SK-N-SH (cell line): Measurements from ENCODE around the gene ATP2A3. TPM values are rescaled to one million over a fixed set of nuclear protein-coding genes. Genes with fewer than 3 reads are reported as not detected.

Experiments
- CTCF ChIA-PET: fragments of 300-600, 350-600 bp; formaldehyde crosslinking; extraction: SDS; loops from one replicate; lab custom pipeline; 2021; lab: Yijun Ruan, JAX
- POLR2A ChIA-PET: fragments of 350-600 bp; sonication (Branson Sonifier 250); formaldehyde crosslinking; extraction: SDS; loops from one replicate; lab custom pipeline; 2020; ENCODE audit warnings: antibody characterized with exemption, inconsistent platforms; lab: Yijun Ruan, JAX
- DNase-seq: peaks from one replicate; pipeline ENCODE4 v3.0.0; 2012
- H2AFZ ChIP-seq: fragments of 200-600 bp; sonication (generic); 2 replicates; pipeline ENCODE4 v1.8.1; 2016; ENCODE audit warnings: antibody characterized with exemption, mild to moderate bottlenecking, low read depth
- H3F3A ChIP-seq: fragments of 200-600 bp; sonication (generic); replicated peaks from 2 replicates; pipeline ENCODE3; 2016; ENCODE audit warnings: antibody characterized with exemption, mild to moderate bottlenecking; ENCODE audit not compliant: insufficient read depth
- H3K27ac ChIP-seq, 2 experiments: fragments of 200-500 bp in 1 of 2; fragments of 200-600 bp in 1 of 2; sonication (Bioruptor generic) in 1 of 2; sonication (generic), shearing (Covaris generic) in 1 of 2; 2 replicates each; pipeline versions ENCODE4 v1.5.1 to v1.6.1; 2014 to 2016; ENCODE audit warnings: low read depth in 2 of 2, inconsistent platforms in 1 of 2, low read length in 1 of 2, mild to moderate bottlenecking in 1 of 2, mixed read lengths in 1 of 2
- H3K27me3 ChIP-seq: fragments of 200-600 bp; sonication (generic), shearing (Covaris generic); 2 replicates; pipeline ENCODE4 v1.6.1; 2016; ENCODE audit warnings: mixed run types; ENCODE audit not compliant: insufficient read depth
- H3K36me3 ChIP-seq, 2 experiments: fragments of 200-500 bp in 1 of 2; fragments of 200-600 bp in 1 of 2; sonication (Bioruptor generic) in 1 of 2; sonication (generic) in 1 of 2; replicated peaks in 1 of 2; 2 replicates each; pipeline versions ENCODE3 to v1.5.1; 2014 to 2016; ENCODE audit warnings: low read length in 1 of 2, mild to moderate bottlenecking in 1 of 2; ENCODE audit not compliant: insufficient read depth in 2 of 2, control insufficient read depth in 1 of 2
- H3K4me1 ChIP-seq, 2 experiments: fragments of 200-500 bp in 1 of 2; fragments of 200-600 bp in 1 of 2; sonication (Bioruptor generic) in 1 of 2; sonication (generic), shearing (Covaris generic) in 1 of 2; 2 replicates each; pipeline versions ENCODE4 v1.5.1 to v1.6.1; 2014 to 2016; ENCODE audit warnings: low read depth in 1 of 2, low read length in 1 of 2, mixed run types in 1 of 2; ENCODE audit not compliant: insufficient read depth in 2 of 2, control insufficient read depth in 1 of 2
- H3K4me2 ChIP-seq: fragments of 200-600 bp; sonication (generic), shearing (Covaris generic); 2 replicates; pipeline ENCODE4 v1.6.1; 2017; ENCODE audit warnings: mixed run types
- H3K4me3 ChIP-seq, 2 experiments: fragments of 200-500 bp in 1 of 2; fragments of 200-600 bp in 1 of 2; sonication (Bioruptor generic) in 1 of 2; sonication (generic), shearing (Covaris generic) in 1 of 2; 2 replicates each; pipeline versions ENCODE4 v1.5.1 to v1.8.1; 2014 to 2016; ENCODE audit warnings: low read depth in 2 of 2, inconsistent platforms in 1 of 2, low read length in 1 of 2, mild to moderate bottlenecking in 1 of 2, mixed read lengths in 1 of 2, moderate library complexity in 1 of 2
- H3K79me2 ChIP-seq: fragments of 200-600 bp; sonication (generic); 2 replicates; pipeline ENCODE4 v1.8.1; 2017; ENCODE audit warnings: mild to moderate bottlenecking; ENCODE audit not compliant: insufficient read depth
- H3K9ac ChIP-seq: fragments of 200-600 bp; sonication (generic); 2 replicates; pipeline ENCODE4 v1.6.1; 2017; ENCODE audit warnings: mixed run types
- H3K9me2 ChIP-seq: fragments of 200-600 bp; sonication (generic); 2 replicates; pipeline ENCODE4 v1.6.1; 2017; ENCODE audit warnings: mixed run types
- H3K9me3 ChIP-seq: fragments of 200-600 bp; sonication (generic); 2 replicates; pipeline ENCODE4 v1.6.1; 2017; ENCODE audit warnings: mixed run types, mild to moderate bottlenecking, moderate library complexity
- H4K20me1 ChIP-seq: fragments of 200-600 bp; sonication (generic); 2 replicates; pipeline ENCODE4 v1.6.1; 2017; ENCODE audit warnings: mild to moderate bottlenecking, mixed run types; ENCODE audit not compliant: insufficient read depth
- CHD2 ChIP-seq: fragments of 150-350 bp; IDR thresholded peaks from 2 replicates; pipeline ENCODE4 v1.6.1; 2018; ENCODE audit warnings: low read length; ENCODE audit not compliant: partially characterized antibody
- ELF1 ChIP-seq: IDR thresholded peaks from 2 replicates; pipeline ENCODE4 v1.4.0; 2012
- FOSL2 ChIP-seq: IDR thresholded peaks from 2 replicates; pipeline ENCODE4 v1.4.0; 2012; ENCODE audit warnings: low read depth, mild to moderate bottlenecking, moderate library complexity, borderline replicate concordance
- FOXJ3 ChIP-seq: sonication (generic); formaldehyde crosslinking; IDR thresholded peaks from 2 replicates; pipeline ENCODE4 v1.5.1; 2020; ENCODE audit warnings: mild to moderate bottlenecking, missing genetic modification reagents
- FOXM1 ChIP-seq: IDR thresholded peaks from 2 replicates; pipeline ENCODE4 v1.4.0; 2012; ENCODE audit warnings: low read depth, mild to moderate bottlenecking
- IRF3 ChIP-seq: fragments of 150-350 bp; IDR thresholded peaks from 2 replicates; pipeline ENCODE4 v1.6.1; 2016; ENCODE audit warnings: mild to moderate bottlenecking, low read depth, low read length
- MAX ChIP-seq: IDR thresholded peaks from 2 replicates; pipeline ENCODE4 v1.4.0; 2012; ENCODE audit warnings: low read depth
- MEF2A ChIP-seq: IDR thresholded peaks from 2 replicates; pipeline ENCODE4 v1.4.0; 2012; ENCODE audit warnings: low read depth, borderline replicate concordance
- MXI1 ChIP-seq: IDR thresholded peaks from 2 replicates; pipeline ENCODE4 v1.6.1; 2012; ENCODE audit warnings: mild to moderate bottlenecking, low read depth, low read length, improper control_type of control experiment
- POLR2AphosphoS5 ChIP-seq: IDR thresholded peaks from 2 replicates; pipeline ENCODE4 v1.6.1; 2012; ENCODE audit warnings: low read depth, low read length
- RAD21 ChIP-seq: IDR thresholded peaks from 2 replicates; pipeline ENCODE4 v1.6.1; 2012; ENCODE audit warnings: mild to moderate bottlenecking, low read length
- RFX5 ChIP-seq: IDR thresholded peaks from 2 replicates; pipeline ENCODE4 v1.6.1; 2012; ENCODE audit warnings: mild to moderate bottlenecking, improper control_type of control experiment, low read length
- TAF1 ChIP-seq: IDR thresholded peaks from 2 replicates; pipeline ENCODE4 v1.6.1; 2012; ENCODE audit warnings: low read depth, mild to moderate bottlenecking, low read length, moderate library complexity, borderline replicate concordance
- TCF12 ChIP-seq: IDR thresholded peaks from 2 replicates; pipeline ENCODE4 v1.4.0; 2012
- USF1 ChIP-seq: IDR thresholded peaks from 2 replicates; pipeline ENCODE4 v1.4.0; 2012; ENCODE audit warnings: low read depth, borderline replicate concordance
- YY1 ChIP-seq: IDR thresholded peaks from 2 replicates; pipeline ENCODE4 v1.4.0; 2012; ENCODE audit warnings: low read depth, mild to moderate bottlenecking
- ZBTB33 ChIP-seq: IDR thresholded peaks from 2 replicates; pipeline ENCODE4 v1.4.0; 2012; ENCODE audit warnings: low read depth, borderline replicate concordance
- WGBS: methylation state at CpG from one replicate; pipeline ENCODE4 v1.1.6; 2017; ENCODE audit warnings: low lambda C conversion rate; 5-methylcytosine and 5-hydroxymethylcytosine counted together
- polyA plus RNA-seq, 3 experiments: library from polyadenylated mRNA; depleted of rRNA; stranded (reverse); fragments of >200 nt; gene quantifications; 2 replicates each; pipeline ENCODE4 v1.2.3, GENCODE V29; 2012

The ATP2A3 gene
- polyA plus RNA-seq, 1 of the 3 experiments (the other 2 are of a cell fraction), result 2.1 TPM

GRCh38 chr17:3923466-3924190 is 40.6 kb downstream of the ATP2A3 start:
- no peak overlapping the region for H2AFZ ChIP-seq
- peaks cover 0 to 15% of the 10 kb centered on the region in 2 experiments; a peak in 1 of 4 replicates for H3K4me1 ChIP-seq
- H3K9ac ChIP-seq, result no peak overlapping the region
- H3K9me2 ChIP-seq, result no peaks in the 10 kb centered on the region
- no peak overlapping the region for H3K4me3 ChIP-seq
- H3F3A ChIP-seq, result no peaks in the 10 kb centered on the region
- DNase-seq, result no peak
- no peaks in the 10 kb centered on the region for H4K20me1 ChIP-seq
- H3K9me3 ChIP-seq, result no peaks in the 10 kb centered on the region
- ChIA-PET POLR2A (no interaction called here), CTCF (interaction anchor here (7.7 kb wide), 1 partner anchor 10 kb away, joined by 54 read pairs; no protein-coding TSS in a partner anchor)
- H3K36me3 ChIP-seq, result no peaks in the 10 kb centered on the region
- no peak for TF ChIP-seq RAD21
- TF ChIP-seq MXI1, result no peak
- TF ChIP-seq ELF1, result no peak
- no peak for TF ChIP-seq FOXJ3
- no peak for TF ChIP-seq USF1
- TF ChIP-seq IRF3, result no peak
- TF ChIP-seq POLR2AphosphoS5, result no peak
- TF ChIP-seq MAX, result no peak
- no peak for TF ChIP-seq TAF1
- TF ChIP-seq TCF12, result no peak
- TF ChIP-seq FOXM1, result no peak
- TF ChIP-seq FOSL2, result no peak
- no peak for TF ChIP-seq ZBTB33
- no peak for TF ChIP-seq MEF2A
- no peak for TF ChIP-seq YY1
- TF ChIP-seq RFX5, result no peak
- TF ChIP-seq CHD2, result no peak
- no peak overlapping the region for H3K4me2 ChIP-seq
- no peak overlapping the region for H3K27ac ChIP-seq
- H3K79me2 ChIP-seq, result no peaks in the 10 kb centered on the region
- no peaks in the 10 kb centered on the region for H3K27me3 ChIP-seq
- 84% methylated on average over 14 of the region's 18 CpGs for WGBS
